Neutrophil (primary cell): Measurements from ENCODE around the gene DOCK8.

Experiments
- H3K27ac ChIP-seq: fragments of 200-600 bp; sonication (generic); 2 replicates; pipeline ENCODE4 v1.5.1; 2016; ENCODE audit warnings: mild to moderate bottlenecking, moderate library complexity
- H3K27me3 ChIP-seq: fragments of 200-600 bp; sonication (generic); 2 replicates; pipeline ENCODE4 v1.6.0; 2016; ENCODE audit warnings: mild to moderate bottlenecking
- H3K36me3 ChIP-seq: fragments of 200-600 bp; sonication (generic); 2 replicates; pipeline ENCODE4 v1.5.1; 2017
- H3K4me1 ChIP-seq, 2 experiments: fragments of 200-600 bp in 1 of 2; sonication (generic) in 1 of 2; 1 replicate in 1 of 2; 2 replicates in 1 of 2; pipeline versions ENCODE4 v1.5.1 to v1.6.1; 2013 to 2016; ENCODE audit warnings: low read depth in 1 of 2, low read length in 1 of 2, mild to moderate bottlenecking in 1 of 2, moderate library complexity in 1 of 2; ENCODE audit not compliant: control insufficient read depth in 1 of 2, insufficient read depth in 1 of 2
- H3K4me3 ChIP-seq, 2 experiments: fragments of 200-600 bp in 1 of 2; sonication (generic) in 1 of 2; 1 replicate in 1 of 2; 2 replicates in 1 of 2; pipeline ENCODE4 v1.5.1; 2013 to 2016; ENCODE audit warnings: low read depth in 1 of 2, low read length in 1 of 2, mild to moderate bottlenecking in 1 of 2, moderate library complexity in 1 of 2
- H3K9me3 ChIP-seq: fragments of 200-600 bp; sonication (generic); 2 replicates; pipeline ENCODE4 v1.5.1; 2016
- TF ChIP-seq, protein P1 (sequence below): fragments of 200-600 bp; sonication (generic); IDR thresholded peaks from 2 replicates; pipeline ENCODE4 v1.5.1; 2016; ENCODE audit warnings: antibody characterized with exemption

Gene DOCK8

GRCh38 chr9:414595-414994, 199.9 kb downstream of the DOCK8 start:
- Histone ChIP-seq H3K27ac (no peak overlapping the region), H3K27me3 (no peaks in the 10 kb centered on the region), H3K4me1 (no peaks in the 10 kb centered on the region), H3K36me3 (peaks cover 95% of the 10 kb centered on the region), H3K4me3 (no peak overlapping the region), H3K9me3 (no peaks in the 10 kb centered on the region)
- TF ChIP-seq, protein P1, sequence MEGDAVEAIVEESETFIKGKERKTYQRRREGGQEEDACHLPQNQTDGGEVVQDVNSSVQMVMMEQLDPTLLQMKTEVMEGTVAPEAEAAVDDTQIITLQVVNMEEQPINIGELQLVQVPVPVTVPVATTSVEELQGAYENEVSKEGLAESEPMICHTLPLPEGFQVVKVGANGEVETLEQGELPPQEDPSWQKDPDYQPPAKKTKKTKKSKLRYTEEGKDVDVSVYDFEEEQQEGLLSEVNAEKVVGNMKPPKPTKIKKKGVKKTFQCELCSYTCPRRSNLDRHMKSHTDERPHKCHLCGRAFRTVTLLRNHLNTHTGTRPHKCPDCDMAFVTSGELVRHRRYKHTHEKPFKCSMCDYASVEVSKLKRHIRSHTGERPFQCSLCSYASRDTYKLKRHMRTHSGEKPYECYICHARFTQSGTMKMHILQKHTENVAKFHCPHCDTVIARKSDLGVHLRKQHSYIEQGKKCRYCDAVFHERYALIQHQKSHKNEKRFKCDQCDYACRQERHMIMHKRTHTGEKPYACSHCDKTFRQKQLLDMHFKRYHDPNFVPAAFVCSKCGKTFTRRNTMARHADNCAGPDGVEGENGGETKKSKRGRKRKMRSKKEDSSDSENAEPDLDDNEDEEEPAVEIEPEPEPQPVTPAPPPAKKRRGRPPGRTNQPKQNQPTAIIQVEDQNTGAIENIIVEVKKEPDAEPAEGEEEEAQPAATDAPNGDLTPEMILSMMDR = no peak

- Histone ChIP-seq H3K4me1 (no peaks in the 10 kb centered on the region), H3K4me3 (no peak overlapping the region), H3K27me3 (no peaks in the 10 kb centered on the region), H3K9me3 (no peaks in the 10 kb centered on the region), H3K27ac (no peak overlapping the region), H3K36me3 (peaks cover 99% of the 10 kb centered on the region)
- TF ChIP-seq, protein P1 = no peak
Observed at GRCh38 chr9:419571-420171, 205.0 kb downstream of the DOCK8 start.

DNA sequence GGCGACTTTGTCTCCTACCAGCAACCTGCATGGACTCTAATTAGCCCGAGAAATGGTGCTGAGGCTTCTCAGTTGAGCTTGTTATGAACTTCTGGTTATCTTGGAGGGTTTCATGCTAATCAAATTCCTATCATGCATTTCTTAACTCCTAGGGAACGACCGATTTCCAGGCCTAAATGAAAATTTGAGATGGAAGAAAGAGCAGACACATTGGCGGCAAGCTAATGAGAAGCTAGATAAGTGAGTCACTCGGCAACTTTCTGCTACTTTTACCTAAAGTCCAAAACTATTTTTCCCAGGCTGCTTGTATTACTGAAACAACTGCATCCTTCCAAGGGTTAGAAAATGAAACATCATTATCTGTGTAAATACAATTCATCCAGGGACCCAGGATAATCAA, 207.2 kb downstream of the DOCK8 start:
- H3K27me3 ChIP-seq = no peaks in the 10 kb centered on the region
- no peaks in the 10 kb centered on the region for H3K4me1 ChIP-seq
- peaks cover 99% of the 10 kb centered on the region for H3K36me3 ChIP-seq
- no peak overlapping the region for H3K27ac ChIP-seq
- H3K9me3 ChIP-seq = no peaks in the 10 kb centered on the region
- H3K4me3 ChIP-seq = no peak overlapping the region
- TF ChIP-seq, protein P1 = no peak

DNA sequence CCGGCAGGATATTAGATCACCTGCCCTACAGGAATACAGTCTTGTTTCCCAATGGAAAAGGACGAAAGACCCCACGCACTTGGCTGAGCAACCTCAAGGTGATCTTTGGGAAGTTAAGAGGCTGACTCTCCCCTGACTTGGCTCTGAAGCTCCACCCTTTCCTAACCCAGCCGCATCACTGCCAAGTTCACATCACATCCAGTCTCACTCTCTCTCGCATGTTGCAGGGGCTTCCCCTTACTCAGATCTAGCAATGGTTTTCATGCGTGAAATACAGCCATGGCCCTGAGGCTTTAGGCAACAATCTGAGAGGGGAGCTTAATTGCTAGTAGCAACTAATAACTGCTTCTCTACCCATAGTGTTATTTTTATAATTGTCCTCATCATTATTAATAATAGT, 211.6 kb downstream of the DOCK8 start:
- Histone ChIP-seq H3K9me3 (no peaks in the 10 kb centered on the region), H3K4me1 (no peaks in the 10 kb centered on the region), H3K27me3 (no peaks in the 10 kb centered on the region), H3K36me3 (peaks cover 100% of the 10 kb centered on the region), H3K4me3 (no peak overlapping the region), H3K27ac (no peak overlapping the region)
- TF ChIP-seq, protein P1 = no peak

- no peak overlapping the region for H3K4me3 ChIP-seq
- peaks cover 100% of the 10 kb centered on the region for H3K36me3 ChIP-seq
- TF ChIP-seq, protein P1 = no peak
Observed at GRCh38 chr9:426976-427375, 212.3 kb downstream of the DOCK8 start.

DNA sequence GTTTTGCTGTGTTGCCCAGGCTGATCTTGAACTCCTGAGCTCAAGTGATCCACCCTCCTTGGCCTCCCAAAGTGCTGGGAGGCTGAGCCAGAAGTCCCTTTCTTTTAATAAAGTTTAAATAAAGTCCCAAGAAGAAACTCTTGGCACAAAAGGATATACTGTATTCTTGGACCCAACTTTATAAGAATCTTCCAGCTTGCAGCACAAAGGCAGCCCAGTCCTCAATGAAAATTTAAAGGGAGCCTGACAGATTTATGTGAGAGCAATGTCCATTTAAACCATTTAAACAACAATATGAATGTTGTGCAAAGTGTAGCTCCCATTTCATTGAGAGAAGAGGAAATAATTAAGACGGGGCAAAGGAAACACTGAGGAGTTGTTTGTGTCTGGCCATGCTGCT, 217.0 kb downstream of the DOCK8 start:
- peaks cover 100% of the 10 kb centered on the region for H3K36me3 ChIP-seq
- no peaks in the 10 kb centered on the region for H3K9me3 ChIP-seq

More at GRCh38 chr9:426976-427375, 212.3 kb downstream of the DOCK8 start:
- Histone ChIP-seq H3K27ac (no peak overlapping the region), H3K27me3 (no peaks in the 10 kb centered on the region), H3K9me3 (no peaks in the 10 kb centered on the region), H3K4me1 (no peaks in the 10 kb centered on the region)

More for the DNA sequence above, 217.0 kb downstream of the DOCK8 start:
- H3K4me1 ChIP-seq = no peaks in the 10 kb centered on the region
- H3K27ac ChIP-seq = no peak overlapping the region
- no peaks in the 10 kb centered on the region for H3K27me3 ChIP-seq
- TF ChIP-seq, protein P1 = no peak
- H3K4me3 ChIP-seq = no peak overlapping the region
